Neural cell (in vitro differentiated cells): Measurements from ENCODE around the gene GSG1. TPM values are rescaled to one million over a fixed set of nuclear protein-coding genes. Genes with fewer than 3 reads are reported as not detected.
A peak's percentile ranks its signal among the peaks of the same experiment; 100 is the strongest.

Source experiments
- H2AFZ ChIP-seq: fragments of 200-600, 300-800 bp; sonication (generic), shearing (Covaris generic); 2 replicates; pipeline ENCODE4 v1.6.0; 2014; ENCODE audit warnings: low read depth, mild to moderate bottlenecking, antibody characterized with exemption, low read length, moderate library complexity
- H3F3A ChIP-seq: fragments of 200-600 bp; shearing (Covaris generic); 2 replicates; pipeline ENCODE4 v1.6.1; 2016; ENCODE audit warnings: mild to moderate bottlenecking, moderate library complexity, mixed read lengths, antibody characterized with exemption, low read length; ENCODE audit not compliant: insufficient read depth, poor library complexity, severe bottlenecking
- H3K27ac ChIP-seq: fragments of 200-600, 300-800 bp; sonication (generic), shearing (Covaris generic); 2 replicates; pipeline ENCODE4 v1.5.1; 2014; ENCODE audit warnings: mild to moderate bottlenecking, low read length, moderate library complexity
- H3K27me3 ChIP-seq: fragments of 300-800, 200-600 bp; sonication (generic), shearing (Covaris generic); 2 replicates; pipeline ENCODE4 v1.6.0; 2014; ENCODE audit warnings: mild to moderate bottlenecking, low read depth, low read length, moderate library complexity; ENCODE audit not compliant: insufficient read depth
- H3K36me3 ChIP-seq: fragments of 300-800, 200-600 bp; sonication (generic), shearing (Covaris generic); 2 replicates; pipeline ENCODE4 v1.5.1; 2014; ENCODE audit warnings: mild to moderate bottlenecking, antibody characterized with exemption, low read length, moderate library complexity; ENCODE audit not compliant: insufficient read depth
- H3K4me2 ChIP-seq: fragments of 300-800, 200-600 bp; sonication (generic), shearing (Covaris generic); 2 replicates; pipeline ENCODE4 v1.6.0; 2014; ENCODE audit warnings: mild to moderate bottlenecking, low read length
- H3K4me3 ChIP-seq: fragments of 300-800, 200-600 bp; sonication (generic), shearing (Covaris generic); 2 replicates; pipeline ENCODE4 v1.5.1; 2014; ENCODE audit warnings: mild to moderate bottlenecking, low read length, moderate library complexity
- H3K79me2 ChIP-seq: fragments of 200-600 bp; shearing (Covaris generic); replicated peaks from 2 replicates; pipeline ENCODE4 v1.6.0; 2014; ENCODE audit warnings: mild to moderate bottlenecking, low read length, moderate library complexity; ENCODE audit not compliant: insufficient read depth
- H3K9ac ChIP-seq: fragments of 300-800, 200-600 bp; sonication (generic), shearing (Covaris generic); 2 replicates; pipeline ENCODE4 v1.6.1; 2016; ENCODE audit warnings: mild to moderate bottlenecking, low read length, mixed read lengths
- H3K9me2 ChIP-seq: fragments of 200-600 bp; shearing (Covaris generic); 2 replicates; pipeline ENCODE4 v1.6.1; 2016; ENCODE audit warnings: mild to moderate bottlenecking, low read length, mixed read lengths; ENCODE audit not compliant: insufficient read depth
- H3K9me3 ChIP-seq: fragments of 200-600, 300-800 bp; sonication (generic), shearing (Covaris generic); 2 replicates; pipeline ENCODE4 v1.6.1; 2016; ENCODE audit warnings: mild to moderate bottlenecking, mixed run types, low read length, moderate library complexity, mixed read lengths
- H4K20me1 ChIP-seq: fragments of 200-600 bp; shearing (Covaris generic); 2 replicates; pipeline ENCODE4 v1.6.1; 2016; ENCODE audit warnings: mild to moderate bottlenecking, mixed run types; ENCODE audit not compliant: insufficient read depth
- CTCF ChIP-seq: fragments of 450-650 bp; IDR thresholded peaks from 2 replicates; pipeline ENCODE4 v1.5.1; 2014; ENCODE audit warnings: antibody characterized with exemption, mild to moderate bottlenecking, moderate library complexity; ENCODE audit not compliant: poor library complexity, severe bottlenecking
- EP300 ChIP-seq: fragments of 450-650 bp; conservative IDR thresholded peaks from 2 replicates; pipeline ENCODE4 v1.6.1; 2014; ENCODE audit warnings: antibody characterized with exemption, mild to moderate bottlenecking, moderate library complexity; ENCODE audit not compliant: poor library complexity, severe bottlenecking
- EZH2 ChIP-seq: fragments of 200-600, 300-800 bp; shearing (Covaris generic), sonication (generic); IDR thresholded peaks from 2 replicates; pipeline ENCODE4 v1.6.1; 2014; ENCODE audit warnings: antibody characterized with exemption, low read length, borderline replicate concordance, mild to moderate bottlenecking; ENCODE audit not compliant: insufficient read depth, poor library complexity, severe bottlenecking
- MXI1 ChIP-seq: fragments of 450-650 bp; conservative IDR thresholded peaks from 2 replicates; pipeline ENCODE4 v1.6.1; 2014; ENCODE audit warnings: antibody characterized with exemption, mild to moderate bottlenecking; ENCODE audit not compliant: poor library complexity, severe bottlenecking
- POLR2AphosphoS5 ChIP-seq: IDR thresholded peaks from 2 replicates; pipeline ENCODE4 v1.6.1; 2012
- RAD21 ChIP-seq: fragments of 450-650 bp; conservative IDR thresholded peaks from 2 replicates; pipeline ENCODE4 v1.6.1; 2014; ENCODE audit warnings: antibody characterized with exemption, mild to moderate bottlenecking, moderate library complexity
- REST ChIP-seq: IDR thresholded peaks from 2 replicates; pipeline ENCODE4 v1.6.1; 2012; ENCODE audit warnings: borderline replicate concordance
- SMC3 ChIP-seq: fragments of 450-650 bp; conservative IDR thresholded peaks from 2 replicates; pipeline ENCODE4 v1.6.1; 2014; ENCODE audit warnings: antibody characterized with exemption, mild to moderate bottlenecking, moderate library complexity; ENCODE audit not compliant: poor library complexity
- TAF1 ChIP-seq: IDR thresholded peaks from 2 replicates; pipeline ENCODE4 v1.6.1; 2012; ENCODE audit warnings: low read depth
- polyA plus RNA-seq: library from polyadenylated mRNA; depleted of rRNA; stranded (reverse); fragments of >200 nt; gene quantifications from 2 replicates; pipeline ENCODE4 v1.2.3, GENCODE V29; 2014

Gene GSG1
- polyA plus RNA-seq, 1 donor from 2014 or later, result 0.17 TPM

GRCh38 chr12:13100882-13101769, 2.3 kb downstream of the GSG1 start:
- no peak for TF ChIP-seq EZH2
- no peak for TF ChIP-seq CTCF
- peak; percentile 80 for TF ChIP-seq POLR2AphosphoS5
- no peak for TF ChIP-seq RAD21
- peak; percentile 83 for TF ChIP-seq MXI1
- TF ChIP-seq SMC3, result no peak
- no peak for TF ChIP-seq TAF1
- TF ChIP-seq EP300, result peak; percentile 76
- no peak for TF ChIP-seq REST
- H3K9me3 ChIP-seq, result no peaks in the 10 kb centered on the region
- peaks cover 4% of the 10 kb centered on the region for H3F3A ChIP-seq
- peak overlapping the region; percentile 76 for H3K27ac ChIP-seq
- H4K20me1 ChIP-seq, result no peaks in the 10 kb centered on the region
- peak overlapping the region; percentile 75 for H3K9ac ChIP-seq
- H3K79me2 ChIP-seq, result no peaks in the 10 kb centered on the region
- no peaks in the 10 kb centered on the region for H3K9me2 ChIP-seq
- H3K4me3 ChIP-seq, result peak overlapping the region; percentile 68
- H3K4me2 ChIP-seq, result peak overlapping the region; percentile 32
- H2AFZ ChIP-seq, result peak overlapping the region; percentile 81
- H3K36me3 ChIP-seq, result no peaks in the 10 kb centered on the region
- no peaks in the 10 kb centered on the region for H3K27me3 ChIP-seq

GRCh38 chr12:13100605-13100881, 2.9 kb downstream of the GSG1 start:
- H3K4me3 ChIP-seq, result peak overlapping the region; percentile 68
- no peaks in the 10 kb centered on the region for H3K79me2 ChIP-seq

More at GRCh38 chr12:13100605-13100881, 2.9 kb downstream of the GSG1 start:
- H3K9ac ChIP-seq, result peak overlapping the region; percentile 75
- peaks cover 4% of the 10 kb centered on the region for H3F3A ChIP-seq
- no peak for TF ChIP-seq TAF1
- peak overlapping the region; percentile 76 for H3K27ac ChIP-seq
- H4K20me1 ChIP-seq, result no peaks in the 10 kb centered on the region
- H3K4me2 ChIP-seq, result no peak overlapping the region
- no peaks in the 10 kb centered on the region for H3K36me3 ChIP-seq
- H3K27me3 ChIP-seq, result no peaks in the 10 kb centered on the region
- no peaks in the 10 kb centered on the region for H3K9me3 ChIP-seq
- no peaks in the 10 kb centered on the region for H3K9me2 ChIP-seq
- H2AFZ ChIP-seq, result peak overlapping the region; percentile 66
